Activated CD4-positive, alpha-beta T cell treated with anti-CD3 and anti-CD28 coated beads, Interleukin-2, amount 50 U/mL, for 4 hours (primary cell): ENCODE measurements around the gene CAPS.
"Not testable (repeated sequence)": the region's sequence is repeated elsewhere in the genome, so short reads cannot be mapped to it uniquely, and the experiment has no call there.

Experiments
- DNase-seq, 2 experiments: peaks; one replicate each; pipeline ENCODE4 v3.0.0-alpha.2; 2020

The CAPS gene

GRCh38 chr19:5959260-5960004 is 45.4 kb downstream of the CAPS start:
- no peak for DNase-seq

DNA sequence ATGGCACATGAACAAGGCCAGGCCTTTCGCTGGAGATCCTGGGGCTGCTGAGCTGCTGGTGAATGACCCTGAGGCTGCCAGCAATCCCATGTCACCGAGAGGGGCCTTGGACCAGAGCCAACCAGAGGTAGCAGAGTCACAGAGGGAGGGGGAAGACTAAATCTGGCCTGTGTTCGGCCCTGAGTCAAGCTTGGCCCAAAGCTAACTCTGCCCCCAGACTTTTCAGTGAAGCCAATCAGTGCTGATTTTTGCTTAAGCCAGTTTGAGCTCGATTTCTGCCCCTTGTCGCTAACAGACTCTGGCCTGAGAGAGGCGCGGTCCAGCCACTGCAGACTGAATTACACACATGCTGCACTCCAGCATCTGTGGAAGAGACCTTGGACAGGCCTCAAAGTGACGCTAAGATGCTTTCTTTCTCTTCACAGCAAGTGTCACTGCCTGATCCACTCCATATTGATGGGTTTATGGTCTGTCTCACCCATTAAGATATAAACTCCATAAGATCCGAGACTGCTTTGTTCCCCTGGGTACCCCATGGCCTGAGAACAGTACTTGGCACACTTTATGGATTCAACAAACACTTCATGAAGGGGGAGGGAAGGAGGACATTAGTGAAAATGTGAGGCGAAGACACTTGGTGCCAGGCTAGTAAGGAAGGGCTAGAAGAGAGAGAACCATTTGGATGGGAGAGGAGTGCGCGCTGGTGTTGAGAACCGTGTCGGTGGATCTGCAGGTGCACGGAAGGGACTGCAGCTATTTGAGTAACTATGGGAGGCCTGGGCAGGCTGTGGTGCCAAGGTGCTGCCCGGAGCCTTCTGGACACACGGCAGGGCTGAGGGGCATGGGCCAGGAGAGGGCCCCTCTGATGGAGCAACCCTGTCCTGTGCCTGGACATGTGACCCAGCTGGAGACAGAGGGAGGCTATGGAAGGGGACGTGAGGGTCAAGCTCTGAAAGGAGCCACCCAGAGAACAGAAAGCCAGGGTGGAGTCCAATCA is 46.2 kb downstream of the CAPS start:
- no peak for DNase-seq

DNA sequence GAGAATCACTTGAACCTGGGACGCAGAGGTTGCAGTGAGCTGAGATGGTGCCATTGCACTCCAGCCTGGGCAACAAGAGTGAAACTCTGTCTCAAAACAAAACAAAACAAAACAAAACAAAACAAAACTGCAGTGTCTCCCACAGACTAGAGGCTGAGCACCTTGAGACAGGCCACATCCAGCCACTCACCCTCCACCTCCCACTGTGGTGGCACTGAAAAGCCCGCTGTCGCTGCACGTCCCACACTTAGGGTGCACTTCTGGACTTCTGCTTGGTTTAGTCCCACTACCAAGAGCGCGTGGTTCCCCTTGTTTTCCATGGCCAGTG is 47.6 kb downstream of the CAPS start:
- not testable (repeated sequence) for DNase-seq

DNA sequence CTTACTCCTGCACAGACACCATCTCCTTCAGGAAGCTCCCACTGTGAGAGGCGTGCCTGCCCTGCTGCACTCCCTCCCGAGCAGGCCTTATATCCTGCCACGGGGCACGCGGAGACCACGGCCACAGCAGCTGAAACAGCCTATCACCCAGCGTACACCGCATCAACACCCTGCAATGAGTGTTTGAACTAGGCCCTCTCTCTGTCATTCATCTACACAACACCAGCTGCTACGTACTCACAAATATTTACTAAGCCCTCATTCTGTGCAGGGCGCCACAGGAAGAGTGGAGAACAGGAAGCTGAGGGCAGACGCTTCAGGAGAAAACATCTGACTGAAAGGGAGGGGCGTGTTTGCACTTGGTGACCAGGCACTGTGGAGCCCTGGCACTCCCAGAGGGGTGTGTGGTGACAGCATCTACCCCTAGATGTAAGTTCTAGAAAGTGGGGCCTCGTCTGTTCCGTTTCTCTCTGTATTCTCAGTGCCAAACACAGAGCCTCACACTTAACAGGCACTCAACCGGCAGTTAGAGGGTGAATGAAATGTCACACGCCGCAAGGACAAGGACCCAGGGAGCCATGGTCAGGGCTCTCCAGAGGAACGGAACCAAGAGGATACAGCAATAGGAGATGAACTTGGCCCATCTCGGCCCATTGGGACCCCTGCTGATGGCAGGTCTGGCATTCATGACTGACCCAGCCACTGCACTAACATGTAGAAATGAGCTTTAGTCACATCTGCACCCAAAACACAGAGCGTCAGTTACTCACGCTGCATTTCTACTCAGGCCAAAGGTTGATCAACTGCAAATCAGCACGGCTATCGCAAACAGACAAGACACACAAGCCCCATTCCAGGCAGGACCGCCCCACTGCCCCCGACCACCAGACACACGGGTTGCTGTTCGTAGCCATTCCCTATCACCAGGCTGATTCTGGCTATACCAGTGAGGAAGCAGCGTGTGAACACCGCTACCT is 48.2 kb downstream of the CAPS start:
- DNase-seq, result peak; percentile 39 to 52

GRCh38 chr19:5963259-5963658 is 49.2 kb downstream of the CAPS start:
- DNase-seq, result not testable (repeated sequence)

GRCh38 chr19:5963855-5964254 is 49.8 kb downstream of the CAPS start:
- DNase-seq, result no peak

DNA sequence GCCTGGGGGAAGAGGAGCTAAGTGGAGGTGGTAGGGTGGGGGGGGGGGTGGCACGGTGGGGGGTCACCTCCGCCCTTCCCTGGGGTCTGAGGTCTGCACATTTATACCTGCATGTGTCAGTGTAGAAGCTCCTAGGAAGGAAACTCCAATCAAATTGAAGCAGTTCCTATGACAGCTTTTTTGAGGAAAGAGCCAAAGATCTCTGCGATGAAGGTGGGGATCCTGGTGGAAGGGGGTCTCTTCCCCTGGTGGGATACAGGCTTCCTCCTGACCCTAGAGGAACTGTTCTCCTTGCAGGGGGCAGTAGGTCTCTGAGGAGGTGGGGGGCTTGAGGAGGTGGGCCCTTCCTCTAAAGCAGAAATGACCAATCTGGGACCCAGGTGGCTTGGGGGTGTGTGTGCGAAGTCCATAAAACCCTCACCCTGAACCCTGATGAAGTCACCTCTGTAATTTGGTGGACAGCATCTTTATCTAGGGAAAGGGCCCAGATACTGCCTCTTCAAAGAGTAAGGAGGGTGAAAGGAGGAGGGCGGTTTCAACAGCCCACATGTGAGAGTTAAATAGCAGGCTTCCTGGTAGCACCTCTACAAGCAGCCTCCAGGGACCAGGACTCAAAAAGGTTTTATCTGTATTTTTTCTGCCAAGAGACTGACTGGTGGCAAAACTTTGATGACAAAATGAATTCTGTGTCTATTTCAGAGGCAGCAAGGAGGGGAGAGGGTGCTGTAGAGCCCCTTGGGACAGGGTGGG is 50.9 kb downstream of the CAPS start:
- no peak for DNase-seq
